Peyer's patch (tissue), 4 donors: ENCODE measurements around the gene TNC.

ENCODE experiments used
- POLR2A ChIP-seq, 2 donors: fragments of 450-650 bp; IDR thresholded peaks; one replicate each; pipeline ENCODE4 v1.5.1; 2017; ENCODE audit warnings: antibody characterized with exemption in 2 of 2, mild to moderate bottlenecking in 2 of 2, moderate library complexity in 2 of 2
- TF ChIP-seq, protein P1 (sequence below), 6 experiments: fragments of 450-650 bp in 4 of 6; fragments of 200-600 bp in 2 of 6; sonication (generic) in 1 of 6; IDR thresholded peaks; one replicate each; pipeline ENCODE4 v1.5.1; 2017 to 2019; ENCODE audit warnings: antibody characterized with exemption in 6 of 6, mild to moderate bottlenecking in 3 of 6, moderate library complexity in 1 of 6

GRCh38 chr9:115090486-115090885 lies 27.5 kb downstream of the TNC start:
- no peak for TF ChIP-seq POLR2A (IDR thresholded peaks at IDR 0.05)
- TF ChIP-seq, protein P1, sequence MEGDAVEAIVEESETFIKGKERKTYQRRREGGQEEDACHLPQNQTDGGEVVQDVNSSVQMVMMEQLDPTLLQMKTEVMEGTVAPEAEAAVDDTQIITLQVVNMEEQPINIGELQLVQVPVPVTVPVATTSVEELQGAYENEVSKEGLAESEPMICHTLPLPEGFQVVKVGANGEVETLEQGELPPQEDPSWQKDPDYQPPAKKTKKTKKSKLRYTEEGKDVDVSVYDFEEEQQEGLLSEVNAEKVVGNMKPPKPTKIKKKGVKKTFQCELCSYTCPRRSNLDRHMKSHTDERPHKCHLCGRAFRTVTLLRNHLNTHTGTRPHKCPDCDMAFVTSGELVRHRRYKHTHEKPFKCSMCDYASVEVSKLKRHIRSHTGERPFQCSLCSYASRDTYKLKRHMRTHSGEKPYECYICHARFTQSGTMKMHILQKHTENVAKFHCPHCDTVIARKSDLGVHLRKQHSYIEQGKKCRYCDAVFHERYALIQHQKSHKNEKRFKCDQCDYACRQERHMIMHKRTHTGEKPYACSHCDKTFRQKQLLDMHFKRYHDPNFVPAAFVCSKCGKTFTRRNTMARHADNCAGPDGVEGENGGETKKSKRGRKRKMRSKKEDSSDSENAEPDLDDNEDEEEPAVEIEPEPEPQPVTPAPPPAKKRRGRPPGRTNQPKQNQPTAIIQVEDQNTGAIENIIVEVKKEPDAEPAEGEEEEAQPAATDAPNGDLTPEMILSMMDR (IDR thresholded peaks at IDR 0.05): no peak
